Measurements from ENCODE around the gene CCBE1.
"Not testable (repeated sequence)": the region's sequence is repeated elsewhere in the genome, so short reads cannot be mapped to it uniquely, and the experiment has no call there.

The CCBE1 gene

DNA sequence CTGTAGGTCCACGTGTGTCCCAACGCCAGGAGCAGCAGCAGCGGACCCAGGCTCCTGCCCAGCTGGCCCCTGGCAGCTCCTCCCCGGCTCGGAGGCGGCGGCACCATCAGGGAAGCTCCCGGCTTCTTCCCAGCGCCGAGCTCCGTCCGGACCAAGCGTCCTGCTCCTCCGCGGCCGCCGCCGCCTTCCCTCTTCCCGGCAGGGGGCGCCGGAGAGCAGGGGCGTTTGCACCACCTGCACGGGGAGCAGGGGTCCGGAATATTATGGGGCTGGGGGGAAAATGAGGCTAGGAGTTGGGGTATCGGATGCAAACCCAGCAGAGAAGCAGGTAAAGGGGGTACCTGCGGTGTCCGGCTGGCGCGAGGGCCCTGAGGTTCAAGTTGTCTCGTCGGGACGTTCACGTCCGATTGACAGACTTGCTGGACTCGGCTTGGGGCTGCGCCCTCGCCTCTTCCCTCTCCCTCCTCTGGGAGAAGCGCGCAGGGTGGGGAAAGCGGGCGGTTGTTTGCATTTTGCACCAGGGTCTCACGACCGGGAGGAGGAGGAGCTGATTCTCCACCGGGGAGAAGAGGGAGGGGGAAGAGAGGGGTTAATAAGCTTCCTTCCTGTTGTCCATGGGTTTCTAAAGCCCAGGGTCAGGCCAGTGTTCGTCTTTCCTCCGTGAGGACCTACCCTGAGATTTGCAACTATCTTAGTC, at the start of gene CCBE1:
Gene CCBE1 (minus strand): TSS at position 188 of the 697 bp plus-strand sequence.
- no peak for FAIRE-seq

DNA sequence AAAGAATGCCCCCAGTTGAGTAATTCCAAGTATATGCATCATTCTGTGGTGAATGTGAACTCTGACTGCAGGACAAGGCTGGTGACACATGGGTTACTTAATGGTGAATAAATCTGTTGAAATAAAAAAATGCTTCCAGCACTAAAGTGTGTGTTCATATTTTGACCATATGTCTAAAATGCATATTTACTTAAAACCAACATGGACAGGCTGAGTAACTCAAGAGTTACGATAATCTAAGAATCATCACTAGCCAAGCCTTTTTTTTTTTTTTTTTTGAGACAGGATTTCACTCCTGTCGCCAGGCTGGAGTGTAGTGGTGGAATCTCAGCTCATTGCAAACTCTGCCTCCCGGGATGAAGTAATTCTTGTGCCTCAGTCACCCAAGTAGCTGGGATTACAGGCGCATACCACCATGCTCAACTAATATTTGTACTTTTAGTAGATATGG, 47.1 kb upstream of the CCBE1 start:
- FAIRE-seq, result no peak

DNA sequence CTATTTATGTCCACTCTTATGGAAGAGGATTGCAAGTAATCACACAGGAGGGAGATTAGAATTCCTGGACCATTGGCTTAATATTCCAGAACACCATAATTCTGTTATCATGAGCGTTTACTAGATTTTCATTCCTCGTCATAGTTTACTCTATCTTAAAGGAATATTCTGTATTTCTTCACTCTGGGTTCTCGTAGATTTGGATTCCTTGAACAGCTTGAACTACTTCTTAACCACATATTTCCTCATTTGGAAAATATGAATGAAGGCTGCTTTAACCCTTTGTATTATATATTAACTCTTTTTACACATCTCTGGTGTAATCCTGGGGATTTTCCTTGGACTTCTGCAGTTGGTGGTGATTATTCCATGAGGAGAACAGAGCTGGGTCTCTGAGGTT, 46.3 kb upstream of the CCBE1 start:
- FAIRE-seq, result no peak

DNA sequence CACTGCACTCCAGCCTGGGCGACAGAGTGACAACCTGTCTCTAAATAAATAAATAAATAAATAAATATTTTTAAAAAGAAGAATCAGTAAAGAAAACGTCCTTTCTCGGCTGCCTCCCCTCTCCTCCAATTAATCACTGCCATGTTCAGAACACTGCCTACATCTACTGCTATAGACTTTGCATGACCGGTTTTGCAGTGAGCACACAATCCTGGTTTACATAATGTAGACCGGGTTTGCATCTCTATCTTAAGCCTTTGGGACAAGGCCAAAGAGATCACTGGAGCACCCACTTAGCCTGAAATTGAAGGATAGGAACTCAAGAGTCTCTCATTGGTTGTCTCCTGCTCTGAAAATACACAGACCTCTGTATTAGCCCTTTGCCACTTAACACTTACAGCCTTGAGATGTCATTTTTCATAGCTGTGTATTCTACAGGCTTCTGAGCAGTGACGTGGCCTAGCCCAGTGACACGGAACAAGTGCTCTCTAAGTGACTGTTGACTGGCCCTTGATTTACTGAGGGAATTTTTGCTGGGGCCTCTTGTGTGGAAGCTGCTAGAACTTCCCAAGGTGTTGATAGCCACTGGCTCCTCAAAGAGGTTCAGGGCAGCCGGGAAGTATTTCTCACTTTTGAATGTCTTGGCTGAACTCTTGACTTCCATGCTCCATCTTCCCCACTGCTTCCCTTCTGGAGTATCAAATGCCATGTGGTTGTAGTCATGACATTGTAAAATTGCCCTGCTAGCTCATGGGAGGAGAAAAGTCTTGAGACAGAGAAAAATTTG, 45.3 kb upstream of the CCBE1 start:
- no peak for FAIRE-seq

DNA sequence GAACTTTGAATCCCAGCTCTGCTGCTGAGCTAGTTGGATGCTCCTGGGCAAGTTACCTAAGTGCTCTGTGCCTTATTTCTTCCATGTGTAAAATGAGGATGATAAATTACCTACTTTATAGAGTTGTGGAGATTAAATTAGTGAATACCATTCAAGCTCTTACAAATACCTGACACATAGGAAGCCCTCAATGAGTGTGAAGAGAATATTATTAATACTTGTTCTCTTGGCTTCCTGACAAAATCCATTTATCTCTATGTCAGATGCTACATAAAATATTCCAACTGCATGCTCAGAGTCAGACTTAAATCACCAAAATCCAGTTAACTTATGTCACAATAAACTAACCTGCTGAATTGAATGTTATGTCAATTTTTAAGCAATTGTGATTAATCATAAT, 42.9 kb upstream of the CCBE1 start:
- FAIRE-seq, result no peak

DNA sequence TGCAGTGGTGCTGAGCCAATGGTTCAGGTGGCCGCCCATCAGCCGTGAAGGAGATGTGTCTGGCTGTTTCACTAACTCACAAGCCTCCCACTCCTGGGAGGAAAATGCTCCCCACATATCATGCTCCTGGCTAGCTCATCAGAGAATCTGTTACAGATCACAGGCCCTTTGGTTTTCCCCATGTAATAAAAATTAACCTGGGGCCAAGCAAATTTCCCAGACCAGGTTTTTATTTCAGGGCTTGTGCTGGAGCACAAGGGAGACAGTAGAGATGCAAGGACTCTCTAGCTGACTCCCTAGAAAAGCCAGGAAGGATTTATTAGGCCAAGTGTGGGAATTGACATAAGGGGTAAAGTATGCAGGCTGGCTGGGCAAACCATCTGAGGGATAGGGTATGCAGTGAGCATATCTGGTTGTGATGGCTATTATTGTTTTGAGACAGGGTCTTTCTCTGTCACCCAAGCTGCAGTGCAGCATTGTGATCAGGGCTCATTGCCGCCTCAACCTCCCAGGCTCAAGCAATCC, 40.6 kb upstream of the CCBE1 start:
- FAIRE-seq, result no peak

DNA sequence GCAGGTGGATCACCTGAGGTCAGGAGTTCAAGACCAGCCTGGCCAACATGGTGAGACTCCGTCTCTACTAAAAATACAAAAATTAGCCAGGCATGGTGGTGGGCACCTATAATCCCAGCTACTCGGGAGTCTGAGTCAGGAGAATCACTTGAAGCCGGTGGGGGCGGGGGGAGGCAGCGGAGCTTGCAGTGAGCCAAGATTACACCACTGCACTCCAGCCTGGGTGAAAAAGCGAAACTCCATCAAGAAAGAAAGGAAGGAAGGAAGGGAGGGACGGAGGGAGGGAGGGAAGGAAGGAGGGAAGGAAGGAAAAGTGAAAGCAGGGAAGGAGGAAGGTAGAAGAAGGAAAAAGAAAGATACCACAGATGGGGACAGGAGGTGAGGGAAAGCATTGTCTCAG, 40.1 kb upstream of the CCBE1 start:
- not testable (repeated sequence) for FAIRE-seq

DNA sequence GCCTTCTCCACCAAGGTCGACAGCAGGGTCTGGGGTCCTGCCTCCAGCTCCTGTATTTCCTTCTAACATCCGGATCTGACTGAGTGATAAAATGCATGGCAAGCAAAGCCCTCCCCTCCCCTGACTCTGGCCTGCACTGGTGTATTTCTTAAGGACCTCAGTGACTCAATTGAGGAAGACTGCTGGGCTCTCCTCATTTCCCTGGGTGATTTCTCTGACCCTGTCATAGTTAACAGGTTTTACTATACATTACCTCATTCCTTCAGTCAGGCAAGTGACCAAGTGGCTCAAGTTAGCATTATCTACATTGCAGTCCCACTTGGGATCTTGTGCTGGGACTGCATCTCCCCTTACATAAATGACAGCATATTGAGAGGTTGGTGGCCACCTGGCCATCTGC, 38.8 kb upstream of the CCBE1 start:
- FAIRE-seq, result no peak

DNA sequence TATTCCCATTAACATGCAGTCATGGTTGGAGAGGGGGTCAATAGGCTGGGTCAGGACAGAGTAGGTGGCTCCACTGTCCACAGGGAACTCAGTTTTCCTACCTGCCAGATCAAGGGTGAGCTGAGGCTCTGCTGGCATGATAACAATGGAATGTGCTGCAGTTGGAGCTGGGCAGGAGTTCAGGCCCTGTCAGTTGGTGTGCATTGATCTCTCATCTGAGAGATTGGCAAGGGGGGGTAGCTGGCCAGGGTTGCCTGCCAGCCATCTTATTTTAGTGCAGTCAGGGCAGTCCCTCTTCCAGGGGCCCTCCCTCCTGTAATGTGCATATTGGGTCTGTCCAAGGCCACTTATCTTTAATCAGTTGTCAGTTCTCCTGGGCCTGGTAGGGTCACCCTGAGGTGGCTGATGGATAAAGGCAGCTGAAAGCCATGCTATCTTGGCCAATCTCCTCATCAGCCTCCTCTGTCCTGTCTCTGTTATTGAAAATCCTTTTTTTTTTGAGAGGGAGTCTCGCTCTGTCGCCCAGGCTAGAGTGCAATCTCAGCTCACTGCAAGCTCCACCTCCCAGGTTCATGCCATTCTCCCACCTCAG, 38.1 kb upstream of the CCBE1 start:
- FAIRE-seq, result no peak

DNA sequence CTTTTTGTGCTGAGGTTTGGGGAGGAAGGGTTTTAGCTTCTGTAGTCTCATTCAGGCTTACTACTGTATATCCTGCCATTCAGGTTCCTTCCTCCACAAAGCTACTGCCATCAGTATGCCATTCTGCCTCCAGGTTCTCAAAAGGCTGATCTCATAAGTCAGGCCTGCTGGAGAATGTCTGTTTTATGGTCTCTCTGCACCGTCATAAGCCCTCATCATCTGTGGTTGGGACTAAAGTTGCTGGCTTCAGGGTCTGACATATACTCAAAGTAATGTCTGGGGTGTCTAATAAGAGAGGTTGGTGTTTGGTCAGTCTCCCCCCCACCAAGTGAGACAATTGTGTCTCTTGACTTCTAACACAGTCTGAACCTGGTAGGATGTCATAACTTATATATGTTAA, 36.2 kb upstream of the CCBE1 start:
- no peak for FAIRE-seq

DNA sequence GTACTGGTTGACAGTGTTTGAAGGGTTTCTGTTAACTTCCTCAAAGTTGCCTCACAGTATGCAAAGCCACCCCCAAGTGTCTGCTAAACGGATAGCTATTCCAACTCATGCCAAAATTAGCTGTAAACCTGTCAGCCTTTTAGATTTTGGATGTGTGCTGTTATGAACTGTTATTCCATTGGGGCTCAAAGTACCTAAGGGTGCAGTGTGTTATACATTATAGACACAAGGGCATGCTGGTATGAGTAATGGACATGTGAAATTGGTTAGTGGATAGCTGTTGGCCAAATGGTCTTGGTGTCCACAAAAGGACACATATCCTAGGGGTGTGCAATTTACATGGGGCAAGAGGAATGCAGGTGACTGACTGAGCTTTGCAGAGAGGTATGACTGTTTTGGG, 33.7 kb upstream of the CCBE1 start:
- FAIRE-seq, result no peak

DNA sequence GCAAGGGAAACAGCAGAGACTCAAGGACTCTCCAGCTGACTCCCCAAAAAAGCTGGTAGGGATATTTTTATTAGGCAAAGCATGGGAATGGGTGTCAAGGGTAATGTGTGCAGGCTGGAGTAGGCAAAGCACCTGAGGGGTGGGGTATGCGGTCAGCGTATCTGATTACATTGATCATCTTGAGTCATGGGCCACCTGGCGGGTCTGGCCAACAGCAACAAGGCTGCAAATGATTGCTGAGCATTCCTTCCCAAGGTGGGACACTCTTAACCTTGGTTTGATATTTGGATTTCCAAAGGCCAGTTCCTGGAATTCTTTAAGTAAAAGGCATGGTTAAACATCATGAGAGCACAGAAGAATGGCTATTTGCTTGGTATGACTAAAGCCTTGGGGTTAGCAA, 32.6 kb upstream of the CCBE1 start:
- FAIRE-seq, result no peak

DNA sequence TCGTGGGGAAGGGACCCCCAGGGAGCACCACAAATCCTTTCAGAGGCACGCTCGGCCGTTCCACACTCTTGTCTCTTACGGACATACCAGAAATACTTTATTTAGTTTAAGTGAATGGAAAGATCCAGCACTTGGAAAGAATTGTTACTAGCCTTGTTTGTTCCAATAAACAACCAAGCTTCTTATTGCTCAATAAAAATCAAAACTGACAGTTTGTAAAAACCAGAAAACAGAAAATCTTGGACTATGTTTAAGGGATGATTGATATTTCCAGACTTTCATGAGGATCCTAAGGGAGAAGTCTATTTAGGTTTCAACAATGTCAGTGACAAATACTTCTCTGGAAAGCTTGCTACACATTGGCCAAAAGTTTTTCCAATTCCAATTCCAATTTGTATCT, 31.6 kb upstream of the CCBE1 start:
- FAIRE-seq, result no peak

DNA sequence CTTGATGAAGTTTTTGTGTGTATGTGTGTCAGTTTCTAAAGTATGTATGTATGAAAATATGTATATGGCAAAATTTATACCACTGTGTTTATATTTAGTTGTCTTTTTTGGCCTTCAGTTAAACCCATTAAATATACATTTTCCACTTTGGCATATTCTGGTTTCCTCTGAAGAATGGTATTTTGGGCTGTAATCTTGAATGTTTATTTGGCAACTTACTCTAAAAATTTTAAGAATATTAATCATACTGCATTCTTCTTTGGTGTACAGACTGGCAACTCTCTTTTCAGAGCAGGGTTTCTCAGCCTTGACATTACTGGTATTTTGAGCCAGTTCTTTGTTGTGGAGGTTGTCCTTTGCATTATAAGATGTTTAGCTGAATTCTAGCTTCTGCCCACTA, 27.9 kb upstream of the CCBE1 start:
- FAIRE-seq, result no peak

DNA sequence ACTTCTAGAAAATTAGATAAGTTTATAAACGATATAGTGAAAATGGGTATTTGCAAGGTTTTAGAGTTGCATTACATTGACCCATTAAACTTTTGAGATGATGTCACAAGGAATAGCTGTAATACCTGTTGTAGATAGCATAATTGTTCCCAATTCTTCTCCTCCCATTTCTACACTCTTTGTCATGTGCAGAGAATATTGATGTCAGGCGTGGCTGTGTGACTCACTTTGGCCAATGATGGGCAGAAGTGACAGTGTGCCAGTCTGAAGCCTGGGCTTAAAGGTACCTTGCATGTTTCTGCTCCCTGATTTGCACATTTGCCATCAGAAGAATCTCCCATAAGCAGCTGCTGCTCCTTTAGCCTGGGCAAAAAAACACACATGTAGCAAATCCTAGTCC, 26.9 kb upstream of the CCBE1 start:
- no peak for FAIRE-seq

DNA sequence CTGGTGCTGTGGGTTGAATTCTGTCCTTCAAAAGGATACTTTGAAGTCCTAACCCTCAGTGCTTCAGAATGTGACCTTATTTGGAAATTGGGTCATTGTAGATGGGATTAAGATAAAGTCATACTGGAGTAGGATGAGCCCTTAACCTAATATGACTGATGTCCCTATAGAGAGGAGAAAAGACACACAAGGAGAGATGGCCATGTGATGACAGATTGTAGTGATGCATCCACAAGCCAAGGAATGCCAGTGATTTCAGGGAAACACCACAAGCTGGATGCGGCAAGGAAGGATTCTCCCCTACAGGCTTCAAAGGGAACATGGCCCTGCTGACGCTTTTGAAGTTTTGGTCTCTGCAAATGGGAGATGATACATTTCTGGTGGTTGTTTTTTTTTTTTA, 24.7 kb upstream of the CCBE1 start:
- FAIRE-seq, result no peak

DNA sequence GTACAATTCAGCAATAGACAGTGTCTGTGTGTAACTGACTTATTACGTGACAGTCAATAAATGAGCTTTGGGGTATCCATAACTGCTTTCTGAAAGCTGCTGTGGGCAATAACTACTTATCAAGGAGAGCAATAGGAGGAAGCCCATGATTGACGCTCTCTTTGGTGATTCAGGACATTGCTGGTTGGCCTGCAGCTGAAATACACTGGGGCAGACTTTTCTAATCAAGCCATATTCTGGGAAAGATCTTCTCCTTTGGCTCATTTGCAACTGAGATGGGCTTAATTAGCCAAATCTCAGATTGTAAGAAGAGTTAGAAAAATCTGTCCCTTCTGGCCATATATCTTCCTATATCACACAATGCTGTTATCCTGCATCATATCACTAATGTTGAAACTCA, 24.0 kb upstream of the CCBE1 start:
- FAIRE-seq, result no peak

DNA sequence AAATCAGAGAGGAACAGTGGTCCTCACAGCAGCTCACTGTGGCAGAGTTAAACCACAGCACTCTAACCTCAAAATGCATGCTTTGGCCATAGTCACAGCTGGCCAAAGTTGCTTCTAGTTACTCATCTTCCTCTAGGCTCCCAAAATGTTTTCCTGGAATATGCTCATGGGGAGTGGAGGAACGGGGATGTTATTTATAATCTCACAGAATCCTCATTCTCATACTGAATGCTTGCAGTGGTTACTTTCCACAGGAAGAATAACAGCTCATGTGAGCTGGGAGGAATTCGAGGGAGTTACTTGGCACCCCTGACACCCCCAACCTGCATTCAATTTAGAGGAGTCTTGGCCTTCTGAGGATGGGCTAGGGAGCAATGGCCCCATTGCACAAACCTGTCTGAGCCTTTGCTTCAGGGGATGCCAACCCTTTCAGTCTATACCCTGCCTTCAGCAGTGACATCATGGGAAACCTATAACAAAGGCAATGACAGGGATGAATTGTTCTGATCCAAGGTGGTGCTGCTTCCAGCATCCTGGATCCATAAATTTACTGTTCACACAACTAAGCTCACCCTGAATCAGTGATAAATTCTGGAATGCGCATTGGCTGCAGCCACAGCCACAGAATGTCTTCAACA, 22.4 kb upstream of the CCBE1 start:
- no peak for FAIRE-seq

DNA sequence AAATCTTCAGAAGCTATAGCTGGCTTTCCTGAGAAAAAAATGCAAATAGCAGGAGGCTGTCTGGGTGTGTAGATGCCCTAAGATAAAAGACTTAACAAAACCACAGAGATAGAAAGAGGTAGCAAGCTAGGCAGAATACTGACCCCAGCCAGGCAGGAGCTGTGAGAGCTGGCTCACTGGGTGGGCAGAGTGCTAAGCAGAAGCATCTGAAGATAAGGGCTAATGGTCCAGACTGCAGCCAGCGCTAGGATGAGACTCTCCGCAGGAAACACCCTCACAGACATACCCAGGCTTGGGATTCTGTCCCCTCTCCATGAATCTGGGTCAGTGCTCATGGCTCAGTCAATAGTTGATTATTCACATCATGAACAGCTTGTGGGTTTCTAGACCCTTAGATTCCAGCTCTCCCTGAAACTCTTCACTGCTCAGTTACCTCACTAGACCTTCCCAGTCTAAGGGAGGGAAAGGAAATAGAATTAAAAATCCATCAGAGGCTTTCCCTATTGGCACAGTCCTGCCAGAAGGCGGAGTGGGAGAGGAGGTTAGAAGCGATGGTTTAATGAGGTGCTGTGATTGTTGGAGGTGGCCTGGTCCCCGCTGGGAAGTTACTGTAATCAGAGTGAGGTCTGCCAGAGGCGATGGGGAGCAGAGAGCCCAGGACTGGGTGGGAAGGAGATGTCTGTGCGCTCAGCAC, 21.4 kb upstream of the CCBE1 start:
- no peak for FAIRE-seq

DNA sequence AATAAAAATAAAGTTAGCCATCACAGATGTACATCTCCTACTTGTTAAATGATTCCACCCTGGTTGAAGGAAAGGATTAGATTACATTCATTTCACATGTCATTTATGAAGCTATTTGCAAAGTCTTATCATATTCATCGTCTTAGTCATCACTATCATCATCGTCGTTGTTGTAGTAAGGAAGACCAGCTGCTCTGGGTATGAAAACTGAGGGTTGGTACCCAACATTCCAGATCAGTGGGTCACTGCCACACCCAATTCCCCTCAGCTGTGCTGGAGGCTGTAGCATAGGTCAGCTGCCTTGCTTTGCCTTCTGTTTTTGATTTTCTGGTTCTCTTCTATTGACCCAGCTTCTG, 20.9 kb upstream of the CCBE1 start:
- FAIRE-seq, result no peak

DNA sequence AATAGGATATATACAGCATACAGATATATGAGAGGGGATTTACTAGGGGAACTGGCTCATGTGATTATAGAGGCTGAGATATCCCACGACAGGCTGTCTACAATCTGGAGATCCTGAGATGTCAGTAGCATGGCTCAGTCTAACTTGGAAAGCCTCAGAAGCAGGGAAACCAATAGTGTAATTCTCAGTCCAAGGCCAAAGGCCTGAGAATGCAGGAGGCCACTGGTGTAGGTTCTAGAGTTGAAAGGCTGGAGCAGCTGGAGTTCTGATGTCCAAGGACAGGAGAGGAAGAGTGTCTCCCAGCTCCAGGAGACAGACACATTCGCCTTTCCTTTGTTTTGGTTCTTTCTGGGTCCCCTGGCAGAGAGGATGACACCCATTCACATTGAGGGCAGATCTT, 20.1 kb upstream of the CCBE1 start:
- no peak for FAIRE-seq

DNA sequence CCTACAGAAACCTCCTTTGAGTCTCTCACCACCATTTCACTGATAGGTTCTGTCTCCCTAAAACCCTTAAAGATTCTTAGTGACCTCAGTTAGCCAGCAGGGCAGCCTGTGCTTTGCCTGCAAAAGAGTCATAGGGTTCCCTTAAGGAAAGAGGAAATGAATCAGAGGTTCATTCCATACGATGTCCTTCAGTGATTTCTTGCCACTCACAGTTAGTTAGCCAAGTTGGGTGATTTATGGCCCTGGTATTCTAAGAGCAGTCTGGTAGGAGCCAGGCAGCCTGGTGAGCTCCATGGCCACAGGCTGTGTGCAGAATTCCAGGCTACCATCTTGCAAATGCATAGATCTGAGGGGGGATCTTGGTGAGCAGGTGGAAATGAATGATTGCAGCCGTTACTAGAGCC, 18.7 kb upstream of the CCBE1 start:
- FAIRE-seq, result no peak

DNA sequence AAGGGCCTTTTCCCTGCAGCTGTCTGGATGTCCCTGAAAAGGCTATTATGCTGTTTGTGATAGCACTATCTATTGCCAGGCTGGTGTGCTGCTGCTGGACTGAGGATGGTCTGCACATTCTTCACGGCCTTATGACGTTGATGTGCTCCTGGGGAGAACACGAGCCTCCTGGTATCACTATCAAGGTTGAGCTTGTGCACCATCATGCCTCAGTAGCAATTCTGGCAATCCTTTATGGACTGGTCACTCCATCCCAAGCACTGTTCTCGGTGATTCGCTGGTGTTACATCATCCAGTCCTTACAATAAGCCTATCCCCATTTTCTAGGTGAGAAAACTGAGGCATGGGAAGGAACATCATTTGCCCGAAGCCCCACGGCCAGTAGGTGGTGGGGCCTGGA, 18.2 kb upstream of the CCBE1 start:
- FAIRE-seq, result no peak

Measured in A204.1 (cell line).